Epidermal melanocyte (primary cell): Measurements from ENCODE around the gene KCNJ14.
A peak's percentile ranks its signal among the peaks of the same experiment; 100 is the strongest.

Experiments
- DNase-seq: peaks from one replicate; pipeline ENCODE4 v3.0.0; 2011; ENCODE audit warnings: low spot score; ENCODE audit not compliant: insufficient read length

The KCNJ14 gene

GRCh38 chr19:48445256-48445605 lies 10.1 kb upstream of the KCNJ14 start:
- DNase-seq, result peak; percentile 100

DNA sequence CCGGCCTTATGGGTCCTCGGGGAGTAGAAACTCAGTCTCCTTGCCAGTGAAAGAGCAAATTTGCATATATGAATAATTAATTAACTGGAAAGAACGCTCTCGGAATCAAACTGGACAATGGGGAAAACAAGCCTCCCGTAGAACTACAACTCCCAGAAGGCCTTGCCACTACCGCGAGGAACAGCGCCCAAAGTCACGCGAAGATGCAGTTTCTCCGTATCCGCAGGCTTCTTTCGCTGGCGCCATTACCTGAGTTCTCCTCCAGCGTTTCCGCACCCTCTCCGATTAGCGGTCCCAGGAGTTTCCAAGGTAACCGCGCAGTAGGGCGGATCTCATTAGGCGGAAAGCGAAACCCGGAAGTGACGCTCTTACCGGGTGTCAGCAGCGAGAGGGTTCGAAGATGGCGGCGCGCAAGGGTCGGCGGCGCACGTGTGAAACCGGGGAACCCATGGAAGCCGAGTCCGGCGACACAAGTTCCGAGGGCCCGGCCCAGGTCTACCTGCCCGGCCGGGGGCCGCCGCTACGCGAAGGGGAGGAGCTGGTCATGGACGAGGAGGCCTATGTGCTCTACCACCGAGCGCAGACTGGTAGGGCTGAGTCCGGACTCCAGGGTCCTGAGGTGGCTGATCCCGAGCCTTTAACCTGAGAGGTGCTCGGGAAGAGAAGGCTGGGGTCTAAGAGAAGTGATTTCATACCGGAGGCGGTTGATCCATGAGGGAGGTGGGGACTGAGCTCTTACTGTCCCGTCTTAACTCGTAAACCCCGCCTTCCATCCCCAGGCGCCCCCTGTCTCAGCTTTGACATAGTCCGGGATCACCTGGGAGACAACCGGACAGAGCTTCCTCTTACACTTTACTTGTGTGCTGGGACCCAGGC lies 9.5 kb upstream of the KCNJ14 start, which contains the start of gene GRWD1:
TSS of gene GRWD1 (plus strand) at position 378 of the 876 bp plus-strand sequence. CDS start at position 401, 23 bp downstream.
- peak; percentile 99 for DNase-seq

DNA sequence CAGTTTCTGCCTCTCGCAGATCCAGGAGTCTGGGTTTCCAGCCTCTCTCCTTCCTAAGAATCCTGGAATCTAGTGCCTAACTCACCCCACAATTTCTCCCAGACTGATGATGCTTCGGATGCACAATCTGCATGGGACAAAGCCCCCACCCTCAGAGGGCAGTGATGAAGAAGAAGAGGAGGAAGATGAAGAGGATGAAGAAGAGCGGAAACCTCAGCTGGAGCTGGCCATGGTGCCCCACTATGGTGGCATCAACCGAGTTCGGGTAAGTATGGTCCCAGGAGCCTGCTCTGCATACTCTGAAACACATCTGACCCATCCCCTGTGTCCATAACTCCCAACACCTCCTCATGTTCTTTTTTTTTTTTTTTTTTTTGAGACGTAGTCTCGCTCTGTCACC lies 8.8 kb upstream of the KCNJ14 start:
- DNase-seq, result no peak

DNA sequence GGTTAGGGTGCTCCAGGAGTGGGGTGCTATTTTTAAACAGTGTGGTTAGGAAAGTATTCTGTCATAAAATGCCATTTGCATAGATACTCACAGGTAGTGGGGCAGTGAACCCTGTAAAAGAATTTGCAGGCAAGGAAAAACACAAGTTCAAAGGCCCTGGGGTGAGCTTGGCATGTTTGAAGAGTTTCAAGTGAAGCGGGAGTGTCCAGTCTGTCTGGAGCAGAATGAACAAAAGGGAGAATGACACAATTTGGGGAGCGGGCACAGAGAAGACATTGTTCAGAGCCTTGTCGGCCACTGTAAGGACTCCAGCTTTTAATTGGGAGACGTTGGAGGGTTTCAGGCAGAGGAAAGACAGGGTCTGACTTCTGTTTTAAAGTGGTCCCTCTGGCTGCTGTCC lies 6.8 kb upstream of the KCNJ14 start:
- peak; percentile 12 for DNase-seq

GRCh38 chr19:48450441-48450840 lies 4.9 kb upstream of the KCNJ14 start:
- DNase-seq, result peak; percentile 15

GRCh38 chr19:48450863-48451262 lies 4.5 kb upstream of the KCNJ14 start:
- no peak for DNase-seq

DNA sequence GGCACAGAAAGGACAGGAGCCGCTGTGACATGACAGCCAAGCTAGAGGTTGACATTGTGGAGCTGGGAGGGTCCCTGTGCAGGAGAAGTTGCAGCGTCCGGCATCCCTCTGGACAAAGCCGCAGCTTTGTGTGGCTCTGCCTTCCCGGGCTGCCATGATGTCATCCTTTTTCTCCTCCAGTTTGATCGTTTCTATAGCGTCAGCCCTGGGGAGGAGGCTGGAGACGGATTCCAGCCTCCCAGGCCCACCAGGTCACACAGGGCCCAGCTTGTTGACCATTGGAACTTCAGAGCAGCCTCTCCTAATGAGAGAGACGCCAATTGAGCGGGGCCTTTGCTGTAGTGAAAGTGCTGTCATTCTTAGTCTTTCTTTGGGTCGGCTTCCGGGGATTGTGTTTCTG lies 3.8 kb upstream of the KCNJ14 start:
- DNase-seq, result no peak

GRCh38 chr19:48452289-48453190 lies 2.8 kb upstream of the KCNJ14 start:
- DNase-seq, result peak; percentile 4

GRCh38 chr19:48454150-48454730 lies 1.1 kb upstream of the KCNJ14 start:
- peak; percentile 12 for DNase-seq

GRCh38 chr19:48455908-48456562 lies 661 bp downstream of the KCNJ14 start:
- DNase-seq, result no peak

DNA sequence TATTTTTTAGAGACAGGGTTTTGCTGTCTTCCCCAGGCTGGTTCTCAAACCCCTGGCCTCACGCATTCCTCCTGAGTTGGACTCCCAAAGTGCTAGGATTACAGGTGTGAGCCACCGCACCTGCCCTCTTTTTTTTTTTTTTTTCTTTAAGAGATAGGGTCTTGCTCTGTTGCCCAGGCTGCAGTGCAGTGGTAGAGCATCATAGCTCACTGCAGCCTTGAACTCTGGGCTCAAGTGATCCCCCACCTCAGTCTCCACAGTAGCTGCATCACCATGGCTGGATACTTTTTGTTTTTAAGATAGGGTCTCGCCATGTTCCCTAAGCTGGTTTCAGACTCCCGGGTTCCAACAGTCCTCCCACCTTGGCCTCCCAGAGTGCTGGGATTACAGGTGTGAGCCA lies 1.5 kb downstream of the KCNJ14 start:
- DNase-seq, result no peak

- DNase-seq, result no peak
These were observed 2.6 kb downstream of the KCNJ14 start for GRCh38 chr19:48458016-48458415.

DNA sequence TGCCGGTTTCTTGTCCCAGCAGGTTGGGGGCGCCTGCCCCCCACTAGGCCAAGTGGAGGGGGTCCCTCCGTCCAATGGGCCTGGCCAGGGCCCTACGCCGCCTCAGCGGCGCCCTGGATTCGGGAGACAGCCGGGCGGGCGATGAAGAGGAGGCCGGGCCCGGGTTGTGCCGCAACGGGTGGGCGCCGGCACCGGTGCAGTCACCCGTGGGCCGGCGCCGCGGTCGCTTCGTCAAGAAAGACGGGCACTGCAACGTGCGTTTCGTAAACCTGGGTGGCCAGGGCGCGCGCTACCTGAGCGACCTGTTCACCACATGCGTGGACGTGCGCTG lies 6.2 kb downstream of the KCNJ14 start:
- peak; percentile 5 for DNase-seq

- no peak for DNase-seq
These were observed 6.7 kb downstream of the KCNJ14 start for GRCh38 chr19:48461982-48462655.

DNA sequence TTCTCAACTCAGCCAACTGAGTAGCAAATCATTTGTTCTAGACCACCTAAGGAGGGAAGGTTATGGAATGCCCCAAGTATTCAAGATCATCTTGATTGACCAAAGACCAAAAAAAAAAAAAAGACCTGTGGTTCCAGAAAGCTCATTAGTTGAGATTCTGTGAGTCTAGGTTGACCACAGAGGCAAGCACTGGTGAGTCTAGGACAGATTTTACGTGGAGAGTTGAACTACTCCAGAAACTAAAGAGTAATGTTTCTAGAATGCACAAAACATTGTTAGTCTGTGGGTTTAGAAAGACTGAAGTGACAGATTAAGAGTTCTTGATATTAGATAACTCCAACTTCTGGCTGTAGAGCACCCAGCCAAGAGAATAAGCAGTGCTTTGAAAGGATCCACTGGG lies 9.8 kb downstream of the KCNJ14 start:
- DNase-seq, result peak; percentile 9

DNA sequence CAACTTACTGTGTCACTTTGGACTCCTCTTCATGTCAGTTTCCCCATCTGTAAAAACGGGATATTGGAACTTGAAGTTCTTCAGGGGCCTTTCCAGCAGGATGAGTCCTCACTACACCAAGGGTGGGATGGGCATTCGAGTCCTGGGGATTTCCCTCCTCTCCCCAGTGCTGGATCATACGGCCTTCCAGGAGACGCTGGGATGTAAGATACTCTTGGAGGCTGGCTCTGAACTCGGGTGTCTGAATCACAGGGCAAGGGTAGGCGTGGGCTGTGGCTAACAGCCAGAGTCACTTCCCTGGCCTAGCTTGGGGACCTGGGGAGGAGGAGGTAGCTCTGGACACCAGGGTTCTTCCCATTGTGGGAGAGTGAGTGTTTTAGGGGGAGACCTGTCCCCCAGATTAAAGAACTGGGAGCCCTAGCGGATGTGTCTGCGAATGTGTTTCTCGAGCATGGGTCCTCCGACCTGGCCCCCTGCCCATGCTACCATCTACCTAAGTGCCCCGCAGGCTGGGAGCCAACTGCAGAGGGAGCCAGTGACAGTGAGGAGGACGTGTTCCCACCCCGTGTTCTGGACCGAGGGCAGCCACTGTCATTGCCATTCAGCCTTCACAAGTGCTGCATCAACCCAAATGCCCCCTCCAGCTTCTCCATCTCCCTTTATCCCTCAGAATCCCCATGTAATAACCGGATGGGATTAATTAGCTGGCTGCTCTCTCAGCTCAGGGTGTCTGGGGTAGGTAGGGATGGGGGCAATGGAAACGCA lies 11.4 kb downstream of the KCNJ14 start:
- no peak for DNase-seq

DNA sequence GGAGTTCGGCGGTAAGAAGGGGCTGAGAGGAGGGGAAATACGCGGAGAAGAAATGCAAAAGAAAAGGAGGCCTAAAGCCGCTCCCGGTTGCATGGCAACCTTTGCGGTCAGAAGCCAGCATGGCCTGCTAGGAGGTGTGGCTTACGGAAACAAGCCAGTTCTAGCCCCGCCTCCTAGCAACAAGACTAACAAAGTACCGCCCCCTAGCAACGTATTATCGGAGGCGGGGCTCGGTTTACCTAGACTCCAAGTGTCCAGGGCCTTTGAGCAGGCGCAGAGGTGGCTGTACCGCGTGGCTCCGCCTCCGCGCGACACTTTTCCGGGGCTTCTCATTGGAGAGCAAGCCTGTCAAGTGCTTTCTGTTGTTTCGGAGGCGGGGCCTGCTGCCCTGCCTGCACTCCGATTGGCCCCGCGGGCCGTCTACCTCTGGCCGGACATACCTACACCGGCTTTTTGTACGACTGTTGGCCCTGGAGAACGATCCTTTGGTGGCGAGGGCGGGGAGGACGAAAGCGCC lies 13.5 kb downstream of the KCNJ14 start:
- peak; percentile 98 for DNase-seq

DNA sequence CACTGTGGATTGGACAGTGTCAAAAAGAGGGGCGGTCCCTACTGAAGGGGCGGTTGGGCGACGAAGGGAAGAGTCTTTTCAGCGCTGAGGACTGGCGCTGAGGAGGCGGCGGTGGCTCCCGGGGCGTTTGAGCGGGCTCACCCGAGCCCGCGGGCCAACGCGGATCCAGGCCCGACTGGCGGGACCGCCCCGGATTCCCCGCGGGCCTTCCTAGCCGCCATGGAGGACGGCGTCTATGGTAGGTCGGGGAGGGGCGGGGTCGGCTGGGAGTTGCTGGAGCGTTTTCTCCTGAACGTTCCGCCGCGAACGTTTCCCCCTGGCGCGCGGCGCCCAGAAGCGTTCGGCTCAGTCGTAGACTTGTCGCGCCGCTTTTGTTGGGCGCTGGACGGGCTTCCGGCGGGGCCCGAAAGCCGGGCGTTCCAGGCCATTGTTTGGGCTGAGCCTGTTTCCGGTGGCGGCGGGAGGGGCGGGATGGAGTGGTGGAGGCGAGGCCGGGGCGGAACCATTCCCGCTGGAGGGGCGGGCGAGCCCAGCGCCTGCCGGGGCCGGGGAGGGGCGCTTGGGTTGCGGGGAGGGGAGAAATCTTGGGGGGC lies 14.0 kb downstream of the KCNJ14 start, which contains the start of gene CYTH2:
TSS of gene CYTH2 (plus strand) at position 81 of the 593 bp plus-strand sequence. CDS start at position 220, 139 bp downstream.
- peak; percentile 54 for DNase-seq

DNA sequence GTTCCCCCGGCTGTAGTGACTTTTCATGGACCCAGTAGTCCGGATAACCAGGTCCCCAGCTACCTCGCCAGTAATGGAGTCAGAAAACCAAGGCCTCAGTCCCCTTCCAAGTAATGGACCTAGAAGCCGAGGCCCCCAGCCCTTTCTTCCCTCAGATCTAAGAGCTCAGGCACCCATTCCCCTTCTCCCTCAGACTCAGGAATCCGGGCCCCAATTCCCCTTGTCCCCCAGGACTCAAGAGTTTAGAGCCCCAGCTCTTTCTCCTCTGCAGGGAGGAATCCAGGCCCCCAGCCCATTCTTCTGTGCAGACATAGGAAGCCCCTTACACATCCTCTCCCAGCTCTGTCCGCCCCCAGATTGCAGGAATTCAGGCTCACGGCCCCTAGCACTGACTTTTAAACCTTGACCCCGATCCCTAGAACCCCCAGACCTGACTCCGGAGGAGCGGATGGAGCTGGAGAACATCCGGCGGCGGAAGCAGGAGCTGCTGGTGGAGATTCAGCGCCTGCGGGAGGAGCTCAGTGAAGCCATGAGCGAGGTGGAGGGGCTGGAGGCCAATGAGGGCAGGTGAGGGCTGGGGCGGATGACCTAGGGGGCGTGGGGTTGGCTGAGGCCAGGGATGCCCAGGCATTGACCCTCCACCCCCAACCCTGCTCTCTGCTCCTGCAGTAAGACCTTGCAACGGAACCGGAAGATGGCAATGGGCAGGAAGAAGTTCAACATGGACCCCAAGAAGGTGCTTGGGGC lies 14.7 kb downstream of the KCNJ14 start:
- DNase-seq, result no peak
